Esophagus squamous epithelium (tissue), 5 donors: ENCODE measurements around the gene CIAO3. TPM values are rescaled to one million over a fixed set of nuclear protein-coding genes. Genes with fewer than 3 reads are reported as not detected.
A peak's percentile ranks its signal among the peaks of the same experiment; 100 is the strongest.
"Not testable (repeated sequence)": the region's sequence is repeated elsewhere in the genome, so short reads cannot be mapped to it uniquely, and the experiment has no call there.

Experiments
- DNase-seq: peaks from one replicate; lab custom pipeline; 2025; lab: John Stamatoyannopoulos, UW
- H3K27ac ChIP-seq, 4 donors: fragments of 200-600 bp; sonication (generic); one replicate each; pipeline ENCODE4 v1.5.1; 2016 to 2019; ENCODE audit warnings: mild to moderate bottlenecking in 1 of 4
- H3K27me3 ChIP-seq, 4 donors: fragments of 200-600 bp; sonication (generic); 1 replicate in 3 of 4; 2 replicates in 1 of 4; pipeline versions ENCODE4 v1.5.1 to v1.6.0; 2017 to 2021; ENCODE audit warnings: antibody characterized with exemption in 1 of 4
- H3K36me3 ChIP-seq, 3 donors: fragments of 200-600 bp; sonication (generic); one replicate each; pipeline ENCODE4 v1.5.1; 2016 to 2019
- H3K4me1 ChIP-seq, 3 donors: fragments of 200-600 bp; sonication (generic); one replicate each; pipeline ENCODE4 v1.5.1; 2017 to 2019
- H3K4me3 ChIP-seq, 4 donors: fragments of 200-600 bp; sonication (generic); 1 replicate in 3 of 4; 2 replicates in 1 of 4; pipeline ENCODE4 v1.5.1; 2016 to 2019; ENCODE audit warnings: mild to moderate bottlenecking in 2 of 4, moderate library complexity in 1 of 4
- H3K9me3 ChIP-seq, 3 donors: fragments of 200-600 bp; sonication (generic); one replicate each; pipeline ENCODE4 v1.5.1; 2016 to 2019
- CTCF ChIP-seq, 6 experiments: fragments of 450-650 bp in 4 of 6; fragments of 200-600 bp in 2 of 6; sonication (generic) in 2 of 6; IDR thresholded peaks; one replicate each; pipeline ENCODE4 v1.5.1; 2016 to 2019; ENCODE audit warnings: antibody characterized with exemption in 6 of 6, mild to moderate bottlenecking in 4 of 6, moderate library complexity in 4 of 6
- POLR2A ChIP-seq, 4 donors: fragments of 450-650 bp; IDR thresholded peaks; one replicate each; pipeline ENCODE4 v1.6.1; 2017; ENCODE audit warnings: antibody characterized with exemption in 4 of 4, mild to moderate bottlenecking in 4 of 4, moderate library complexity in 3 of 4
- WGBS, 2 donors: methylation state at CpG; one replicate each; pipeline ENCODE4 v1.1.5; 2018; 5-methylcytosine and 5-hydroxymethylcytosine counted together
- intact Hi-C: fragments of 100-400 bp; cut with DNase I; formaldehyde crosslinking; loops from one replicate; pipeline ENCODE4 v1.15.0; 2022
- total RNA-seq, 4 donors: library from RNA; depleted of rRNA; stranded (reverse); fragments of >200 nt; gene quantifications; one replicate each; pipeline ENCODE4 v1.1.0, GENCODE V29; 2016
- donor health status: DM: yes; HTN: yes; CAD: no.

Gene CIAO3
- total RNA-seq, 4 donors from 2014 or later = 29.7 to 34.5 (median 33.2) TPM

DNA sequence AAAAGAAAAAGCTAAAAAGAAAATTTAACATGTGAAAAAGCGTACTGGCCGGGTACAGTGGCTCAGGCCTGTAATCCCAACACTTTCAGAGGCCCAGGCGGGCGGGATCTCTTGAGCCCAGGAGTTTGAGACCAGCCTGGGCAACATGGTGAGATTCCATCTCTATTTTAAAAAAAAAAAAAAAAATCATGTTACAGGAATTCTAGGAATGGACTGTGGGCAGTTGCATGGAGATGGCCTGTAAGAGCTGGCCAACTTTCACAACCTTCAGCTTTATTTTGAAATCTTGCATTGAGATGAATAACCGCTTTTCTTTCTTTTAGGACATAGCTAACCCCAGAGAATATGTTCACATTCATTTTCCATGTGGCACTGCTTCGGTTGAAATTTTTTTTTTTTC lies 8.2 kb upstream of the CIAO3 start:
- DNase-seq = no peak
- H3K27me3 ChIP-seq = peaks cover 0 to 45% (median 0%) of the 10 kb centered on the region in 4 donors
- peaks cover 0 to 14% (median 0%) of the 10 kb centered on the region in 3 donors for H3K4me1 ChIP-seq
- no peaks in the 10 kb centered on the region for H3K36me3 ChIP-seq
- H3K9me3 ChIP-seq = no peaks in the 10 kb centered on the region
- intact Hi-C loops = no loop called here
- H3K4me3 ChIP-seq = no peak overlapping the region
- no peak for TF ChIP-seq CTCF (IDR thresholded peaks at IDR 0.05)
- TF ChIP-seq POLR2A (IDR thresholded peaks at IDR 0.05) = no peak
- 64 to 78% methylated on average over 6 of the region's 6 CpGs for WGBS, 2 donors
- no peak overlapping the region for H3K27ac ChIP-seq

DNA sequence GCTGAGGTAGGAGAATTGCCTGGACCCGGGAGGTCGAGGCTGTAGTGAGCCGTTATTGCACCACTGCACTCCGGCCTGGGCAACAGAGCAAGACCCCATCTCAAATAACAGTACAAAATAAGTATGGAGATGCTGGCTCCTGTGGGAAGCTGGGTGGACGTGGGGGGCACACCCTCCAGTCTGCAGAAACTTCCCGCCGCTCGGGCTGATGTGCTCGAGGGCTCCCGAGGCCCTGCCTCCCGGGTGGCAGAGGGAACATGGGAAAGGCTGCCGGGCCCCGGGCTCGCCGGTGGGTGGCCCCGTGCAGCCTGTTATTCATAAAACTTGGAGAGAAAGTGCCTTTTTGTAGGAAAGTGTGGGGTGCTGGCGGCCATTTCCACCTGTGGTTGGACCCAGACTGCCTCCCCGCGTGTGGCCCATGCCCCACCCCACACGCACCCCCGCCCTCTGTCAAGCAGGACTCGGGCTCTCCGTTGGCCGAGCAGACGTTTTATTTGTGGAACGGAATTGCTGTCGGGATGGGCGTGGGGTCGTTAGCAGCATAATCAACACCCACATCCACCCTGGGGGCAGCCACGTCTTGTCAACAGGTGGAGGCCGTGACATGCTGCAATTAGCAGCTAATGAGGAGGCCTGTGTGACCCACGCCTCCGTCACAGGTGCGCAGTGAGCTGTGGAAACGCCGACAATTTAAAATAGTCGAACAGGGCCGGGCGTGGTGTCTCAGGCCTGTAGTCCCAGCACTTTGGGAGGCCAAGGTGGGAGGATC lies 7.4 kb upstream of the CIAO3 start:
- Histone ChIP-seq H3K9me3 (no peaks in the 10 kb centered on the region), H3K4me1 (peaks cover 0 to 14% (median 0%) of the 10 kb centered on the region in 3 donors), H3K27me3 (peaks cover 0 to 41% (median 0%) of the 10 kb centered on the region in 4 donors), H3K36me3 (no peaks in the 10 kb centered on the region), H3K27ac (no peak overlapping the region), H3K4me3 (no peak overlapping the region)
- TF ChIP-seq CTCF (IDR thresholded peaks at IDR 0.05) (no peak), POLR2A (IDR thresholded peaks at IDR 0.05) (no peak)
- intact Hi-C loops = no loop called here
- WGBS, 2 donors = 81 to 92% methylated on average over 13 to 14 of the region's 39 CpGs
- DNase-seq = no peak

- 47 to 80% methylated on average over 3 to 7 of the region's 13 CpGs for WGBS, 2 donors
- Histone ChIP-seq H3K27me3 (peaks cover 0 to 26% (median 0%) of the 10 kb centered on the region in 4 donors), H3K9me3 (no peaks in the 10 kb centered on the region), H3K4me1 (peaks cover 0 to 7% (median 0%) of the 10 kb centered on the region in 3 donors), H3K36me3 (no peaks in the 10 kb centered on the region), H3K4me3 (no peak overlapping the region), H3K27ac (no peak overlapping the region)
- no peak for TF ChIP-seq CTCF (IDR thresholded peaks at IDR 0.05)
- no peak for TF ChIP-seq POLR2A (IDR thresholded peaks at IDR 0.05)
- intact Hi-C loops = no loop called here
- DNase-seq = no peak
These were observed 5.8 kb upstream of the CIAO3 start for GRCh38 chr16:746637-747036.

- intact Hi-C loops = no loop called here
- no peak for DNase-seq
- Histone ChIP-seq H3K9me3 (no peaks in the 10 kb centered on the region), H3K4me1 (peaks cover 0 to 10% (median 4%) of the 10 kb centered on the region in 3 donors), H3K27me3 (peaks cover 0 to 17% (median 0%) of the 10 kb centered on the region in 4 donors), H3K4me3 (no peak overlapping the region), H3K27ac (no peak overlapping the region), H3K36me3 (no peaks in the 10 kb centered on the region)
- TF ChIP-seq CTCF (IDR thresholded peaks at IDR 0.05) (peak in 2 of 6 experiments; percentile 6 to 29), POLR2A (IDR thresholded peaks at IDR 0.05) (no peak)
- 7 to 16% methylated on average over 7 to 10 of the region's 14 CpGs for WGBS, 2 donors
These were observed 4.9 kb upstream of the CIAO3 start for GRCh38 chr16:745739-746138.

GRCh38 chr16:743794-744500 lies 3.1 kb upstream of the CIAO3 start:
- DNase-seq = no peak
- H3K27me3 ChIP-seq = peaks cover 0 to 12% (median 0%) of the 10 kb centered on the region in 4 donors
- no peak overlapping the region for H3K27ac ChIP-seq
- intact Hi-C loops = no loop called here
- no peaks in the 10 kb centered on the region for H3K9me3 ChIP-seq
- TF ChIP-seq CTCF (IDR thresholded peaks at IDR 0.05) = no peak
- no peak for TF ChIP-seq POLR2A (IDR thresholded peaks at IDR 0.05)
- WGBS, 2 donors = 76 to 81% methylated on average over 8 to 9 of the region's 21 CpGs
- peaks cover 11 to 24% (median 13%) of the 10 kb centered on the region in 3 donors for H3K4me1 ChIP-seq
- no peak overlapping the region for H3K4me3 ChIP-seq
- peaks cover 0 to 4% (median 0%) of the 10 kb centered on the region in 3 donors for H3K36me3 ChIP-seq

DNA sequence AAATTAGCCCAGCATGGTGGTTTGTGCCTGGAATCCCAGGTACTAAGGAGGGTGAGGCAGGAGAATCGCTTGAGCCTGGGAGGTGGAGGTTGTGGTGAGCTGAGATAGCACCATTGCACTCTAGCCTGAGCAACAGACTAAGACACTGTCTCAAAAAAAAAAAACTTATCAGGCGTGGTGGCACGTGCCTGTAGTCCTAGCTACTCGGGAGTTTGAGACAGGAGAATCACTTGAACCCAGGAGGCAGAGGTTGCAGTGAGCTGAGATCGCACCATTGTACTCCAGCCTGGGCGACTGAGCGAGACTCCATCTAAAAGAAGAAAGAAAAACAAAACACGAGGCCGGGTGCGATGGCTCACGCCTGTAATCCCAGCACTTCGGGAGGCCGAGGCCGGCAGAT lies 2.1 kb upstream of the CIAO3 start:
- H3K27ac ChIP-seq, DNase-seq, intact Hi-C loops, H3K9me3 ChIP-seq, H3K4me3 ChIP-seq: not testable (repeated sequence)
- H3K36me3 ChIP-seq = peaks cover 0 to 15% (median under 1%) of the 10 kb centered on the region in 3 donors
- peaks cover 11 to 28% (median 13%) of the 10 kb centered on the region in 3 donors for H3K4me1 ChIP-seq
- 80 to 82% methylated on average over 14 of the region's 14 CpGs for WGBS, 2 donors
- peaks cover 0 to 12% (median 0%) of the 10 kb centered on the region in 4 donors for H3K27me3 ChIP-seq
